VCaP (cell line): Measurements from ENCODE around the gene PRDM16.

Experiments
- H3K27ac ChIP-seq: fragments of 450-650 bp; 2 replicates; pipeline ENCODE4 v1.5.1; 2017
- CTCF ChIP-seq: fragments of 450-650 bp; conservative IDR thresholded peaks from 2 replicates; pipeline ENCODE4 v1.5.1; 2017; ENCODE audit warnings: mild to moderate bottlenecking, moderate library complexity

PRDM16 gene

DNA sequence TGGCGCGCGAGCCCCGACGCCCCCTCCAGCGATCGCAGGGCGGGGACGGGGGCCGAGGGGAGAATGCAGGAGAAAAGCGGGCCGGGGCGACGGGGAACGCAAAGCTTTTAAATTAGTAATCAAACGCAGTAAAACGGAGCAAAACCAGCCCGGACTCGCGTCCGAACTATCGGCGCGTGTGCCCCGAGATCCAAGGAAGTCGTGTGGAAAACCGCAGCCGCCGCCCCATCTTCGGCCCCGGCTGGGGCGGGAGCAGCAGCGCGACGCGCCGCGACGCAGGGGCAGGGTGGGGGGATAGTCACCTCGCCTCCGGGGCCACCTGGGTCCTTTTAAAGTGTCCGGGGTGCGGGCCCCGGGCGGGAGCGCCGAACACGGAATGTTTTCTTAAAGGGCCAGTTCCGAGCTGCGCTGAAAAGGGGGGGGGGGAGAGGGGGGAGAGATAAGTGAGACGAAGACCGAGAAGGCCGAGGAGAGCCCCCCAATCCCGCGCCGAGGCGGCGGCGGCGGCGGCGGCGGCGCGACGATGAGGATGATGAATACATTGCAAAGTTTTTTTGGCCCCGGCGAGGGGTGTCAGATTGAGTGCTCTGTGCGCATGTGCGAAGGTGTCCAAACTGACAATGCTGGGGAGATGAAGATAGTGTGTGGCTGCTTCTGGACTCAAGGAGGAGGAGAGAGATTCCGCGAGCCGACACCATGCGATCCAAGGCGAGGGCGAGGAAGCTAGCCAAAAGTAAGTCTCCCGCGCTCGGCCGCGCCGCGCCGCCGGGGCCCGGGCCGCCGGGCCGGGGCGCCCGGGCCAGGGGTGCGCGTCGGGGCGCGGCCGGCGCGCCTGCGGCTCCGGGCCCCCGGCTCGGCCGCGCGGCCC, at the start of gene PRDM16:
Gene PRDM16 (plus strand): TSS at position 640 of the 868 bp plus-strand sequence. CDS start 57 bp downstream, at position 697.
- TF ChIP-seq CTCF, result no peak
- H3K27ac ChIP-seq, result peak within 1 kb of the TSS; percentile 49; the same call in 1 of the 2 replicates

- no peak overlapping the region for H3K27ac ChIP-seq
- TF ChIP-seq CTCF, result no peak
Observed at GRCh38 chr1:3019516-3020051, 49.4 kb upstream of the PRDM16 start.

- TF ChIP-seq CTCF, result no peak
- H3K27ac ChIP-seq, result no peak overlapping the region
Observed at GRCh38 chr1:3020263-3020909, 48.6 kb upstream of the PRDM16 start.

DNA sequence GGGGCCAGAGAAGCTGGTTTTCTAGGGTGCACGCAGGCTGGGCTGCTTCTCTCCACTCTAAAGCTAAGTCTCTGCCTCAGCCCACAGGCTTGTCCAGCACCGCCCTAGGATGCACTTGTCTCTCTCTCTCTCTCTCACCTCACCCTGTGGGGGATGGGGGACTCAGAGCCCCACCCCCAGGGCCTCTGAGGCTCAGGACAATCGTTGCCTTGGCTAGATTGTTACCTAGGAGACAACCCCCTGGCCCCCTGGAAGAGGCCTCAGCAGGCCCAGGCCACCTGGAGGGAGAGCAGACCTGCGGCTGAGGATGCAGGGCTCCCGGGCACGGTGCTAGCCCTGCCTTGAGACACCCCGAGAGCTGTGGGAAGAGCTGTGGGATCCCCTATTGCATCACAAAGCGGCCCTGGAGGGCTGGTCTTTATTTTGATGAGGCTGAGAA, 47.8 kb upstream of the PRDM16 start, which contains the start of gene ACTRT2:
Gene ACTRT2 (plus strand): TSS at position 235 of the 439 bp plus-strand sequence. CDS start 220 bp downstream, outside the sequence.
- no peak for TF ChIP-seq CTCF

DNA sequence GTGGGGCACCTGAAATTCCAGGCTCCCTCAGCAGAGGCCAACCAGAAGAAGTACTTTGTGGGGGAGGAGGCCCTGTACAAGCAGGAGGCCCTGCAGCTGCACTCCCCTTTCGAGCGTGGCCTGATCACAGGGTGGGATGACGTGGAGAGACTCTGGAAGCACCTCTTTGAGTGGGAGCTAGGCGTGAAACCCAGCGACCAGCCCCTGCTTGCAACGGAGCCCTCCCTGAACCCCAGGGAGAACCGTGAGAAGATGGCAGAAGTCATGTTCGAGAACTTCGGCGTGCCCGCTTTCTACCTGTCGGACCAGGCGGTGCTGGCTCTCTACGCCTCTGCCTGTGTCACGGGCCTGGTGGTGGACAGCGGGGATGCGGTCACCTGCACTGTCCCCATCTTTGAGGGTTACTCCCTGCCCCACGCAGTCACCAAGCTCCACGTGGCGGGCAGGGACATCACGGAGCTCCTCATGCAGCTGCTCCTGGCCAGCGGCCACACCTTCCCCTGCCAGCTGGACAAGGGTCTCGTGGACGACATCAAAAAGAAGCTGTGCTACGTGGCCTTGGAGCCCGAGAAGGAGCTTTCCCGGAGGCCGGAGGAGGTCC, 47.1 kb upstream of the PRDM16 start:
- no peak overlapping the region for H3K27ac ChIP-seq
- TF ChIP-seq CTCF, result no peak

More for the DNA sequence above, 47.8 kb upstream of the PRDM16 start, which contains the start of gene ACTRT2:
- H3K27ac ChIP-seq, result no peak within 1 kb of the TSS

DNA sequence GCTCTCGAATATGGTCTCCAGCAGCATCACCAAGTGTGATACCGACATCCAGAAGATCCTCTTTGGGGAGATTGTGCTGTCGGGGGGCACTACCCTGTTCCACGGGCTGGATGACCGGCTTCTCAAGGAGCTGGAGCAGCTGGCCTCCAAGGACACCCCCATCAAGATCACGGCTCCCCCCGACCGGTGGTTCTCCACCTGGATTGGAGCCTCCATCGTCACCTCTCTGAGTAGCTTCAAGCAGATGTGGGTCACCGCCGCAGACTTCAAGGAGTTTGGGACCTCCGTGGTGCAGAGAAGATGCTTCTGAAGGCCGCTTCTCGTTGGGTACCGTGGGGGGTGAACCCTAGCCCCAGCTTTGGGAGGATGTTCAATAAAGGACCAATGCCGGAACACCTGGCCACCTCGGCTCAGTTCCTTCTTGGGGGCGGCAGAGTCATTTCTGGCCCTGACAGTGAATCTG, 46.5 kb upstream of the PRDM16 start:
- no peak overlapping the region for H3K27ac ChIP-seq
- no peak for TF ChIP-seq CTCF

DNA sequence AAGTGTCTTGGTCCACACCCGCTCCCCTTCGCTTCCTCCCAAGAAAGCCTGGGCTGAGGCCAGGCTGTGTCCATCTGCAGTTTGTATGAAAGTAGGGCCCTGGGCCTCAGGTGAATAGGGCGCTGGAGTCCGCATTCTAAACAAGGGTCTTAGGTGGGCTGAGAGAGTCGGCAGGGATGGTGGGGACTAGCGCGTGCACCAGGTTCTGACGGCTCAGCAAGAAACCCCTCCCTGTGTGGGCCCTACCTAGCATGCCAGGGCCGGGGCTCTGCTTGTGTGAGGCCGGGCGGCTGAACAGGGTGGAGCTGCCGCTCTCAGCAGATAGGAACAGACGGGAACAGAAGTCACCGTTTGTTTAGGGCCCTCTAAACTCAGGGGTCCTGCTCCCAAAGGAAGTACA, 46.0 kb upstream of the PRDM16 start:
- no peak for TF ChIP-seq CTCF
- H3K27ac ChIP-seq, result no peak overlapping the region
